Left lung (tissue), 10 donors: ENCODE measurements around the gene KRT76. TPM values are rescaled to one million over a fixed set of nuclear protein-coding genes. Genes with fewer than 3 reads are reported as not detected.
"Not testable (repeated sequence)": the region's sequence is repeated elsewhere in the genome, so short reads cannot be mapped to it uniquely, and the experiment has no call there.

ENCODE experiments used
- ATAC-seq: fragments of 200-7000 bp; cut with Tn5 transposase; one replicate; pipeline ENCODE4 v1.9.1; 2020; ENCODE audit warnings: moderate library complexity
- DNase-seq, 4 donors: peaks; one replicate each; pipeline ENCODE4 v3.0.0-alpha.2; 2013 to 2020
- H3K27ac ChIP-seq, 2 donors: fragments of 200-600 bp; sonication (generic) in 1 of 2; one replicate each; pipeline versions ENCODE4 v1.5.0 to v1.8.0; 2020 to 2021
- H3K27me3 ChIP-seq, 2 donors: fragments of 200-600 bp; sonication (generic) in 1 of 2; one replicate each; pipeline versions ENCODE4 v1.5.0 to v1.8.0; 2020 to 2021
- H3K36me3 ChIP-seq, 2 donors: fragments of 200-600 bp; sonication (generic) in 1 of 2; one replicate each; pipeline versions ENCODE4 v1.5.0 to v1.8.0; 2020 to 2021
- H3K4me1 ChIP-seq, 2 donors: fragments of 200-600 bp; one replicate each; pipeline ENCODE4 v1.8.0; 2021
- H3K4me3 ChIP-seq, 2 donors: fragments of 200-600 bp; sonication (generic) in 1 of 2; one replicate each; pipeline versions ENCODE4 v1.5.0 to v1.8.0; 2020 to 2021; ENCODE audit warnings: mild to moderate bottlenecking in 1 of 2
- H3K9me3 ChIP-seq, 2 donors: fragments of 200-600 bp; sonication (generic) in 1 of 2; one replicate each; pipeline versions ENCODE4 v1.5.0 to v1.8.0; 2020 to 2021
- intact Hi-C, 2 donors: fragments of 100-400 bp; cut with DNase I; formaldehyde crosslinking; loops; one replicate each; pipeline versions ENCODE4 v1.11.2 to v1.14.2; 2022
- polyA plus RNA-seq, 6 donors: library from polyadenylated mRNA; unstranded; fragments of 120-200 nt; gene quantifications; one replicate each; pipeline ENCODE4 v1.2.1, GENCODE V29; 2013; ENCODE audit not compliant: insufficient read length in 6 of 6
- total RNA-seq, 2 donors: library from RNA; stranded (reverse); fragmentation: NEBNext Ultra II Directional; extraction: Animal tissue kit (Norgen Biotek cat#: 25700); gene quantifications; one replicate each; pipeline ENCODE4 v1.2.1, GENCODE V29; 2021
- TF ChIP-seq, protein P1 (sequence below), 2 donors: fragments of 200-600 bp; sonication (generic) in 1 of 2; IDR thresholded peaks; one replicate each; pipeline versions ENCODE4 v1.5.0 to v1.8.0; 2021; ENCODE audit warnings: antibody characterized with exemption in 2 of 2
- donor health status: DM: no; HTN: yes; CAD: no.
- donor health status: DM: no; HTN: no; CAD: no.

The KRT76 gene
- total and polyA plus RNA-seq, 8 donors = not detected

DNA sequence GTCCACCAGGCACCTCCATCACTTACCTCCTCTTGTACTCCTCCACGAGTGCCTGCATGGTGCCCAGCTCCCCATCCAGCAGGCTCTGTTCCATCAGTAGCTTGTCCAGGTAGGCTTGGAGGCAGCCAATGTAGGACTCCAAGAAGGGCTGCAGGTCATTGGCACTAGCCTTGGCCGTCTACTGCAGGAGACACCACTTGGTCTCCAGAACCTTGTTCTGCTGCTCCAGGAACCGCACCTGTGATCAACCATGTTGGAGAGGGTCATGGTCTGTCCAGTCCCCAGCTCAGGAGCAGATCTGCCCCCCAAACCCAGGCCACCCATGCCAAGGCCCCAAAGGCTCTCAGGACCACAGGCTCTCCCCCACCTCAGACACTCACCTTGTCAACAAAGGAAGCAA is 23.9 kb downstream of the KRT76 start:
- H3K27me3 ChIP-seq = peaks cover 0 to 51% of the 10 kb centered on the region in 2 donors
- no peak overlapping the region for H3K27ac ChIP-seq
- no peak overlapping the region for H3K4me3 ChIP-seq
- H3K36me3 ChIP-seq = no peaks in the 10 kb centered on the region
- intact Hi-C loops = no loop called here
- H3K9me3 ChIP-seq = no peaks in the 10 kb centered on the region
- TF ChIP-seq, protein P1, sequence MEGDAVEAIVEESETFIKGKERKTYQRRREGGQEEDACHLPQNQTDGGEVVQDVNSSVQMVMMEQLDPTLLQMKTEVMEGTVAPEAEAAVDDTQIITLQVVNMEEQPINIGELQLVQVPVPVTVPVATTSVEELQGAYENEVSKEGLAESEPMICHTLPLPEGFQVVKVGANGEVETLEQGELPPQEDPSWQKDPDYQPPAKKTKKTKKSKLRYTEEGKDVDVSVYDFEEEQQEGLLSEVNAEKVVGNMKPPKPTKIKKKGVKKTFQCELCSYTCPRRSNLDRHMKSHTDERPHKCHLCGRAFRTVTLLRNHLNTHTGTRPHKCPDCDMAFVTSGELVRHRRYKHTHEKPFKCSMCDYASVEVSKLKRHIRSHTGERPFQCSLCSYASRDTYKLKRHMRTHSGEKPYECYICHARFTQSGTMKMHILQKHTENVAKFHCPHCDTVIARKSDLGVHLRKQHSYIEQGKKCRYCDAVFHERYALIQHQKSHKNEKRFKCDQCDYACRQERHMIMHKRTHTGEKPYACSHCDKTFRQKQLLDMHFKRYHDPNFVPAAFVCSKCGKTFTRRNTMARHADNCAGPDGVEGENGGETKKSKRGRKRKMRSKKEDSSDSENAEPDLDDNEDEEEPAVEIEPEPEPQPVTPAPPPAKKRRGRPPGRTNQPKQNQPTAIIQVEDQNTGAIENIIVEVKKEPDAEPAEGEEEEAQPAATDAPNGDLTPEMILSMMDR (IDR thresholded peaks at IDR 0.05) = no peak
- no peaks in the 10 kb centered on the region for H3K4me1 ChIP-seq
- DNase-seq = no peak
- ATAC-seq = no peak

DNA sequence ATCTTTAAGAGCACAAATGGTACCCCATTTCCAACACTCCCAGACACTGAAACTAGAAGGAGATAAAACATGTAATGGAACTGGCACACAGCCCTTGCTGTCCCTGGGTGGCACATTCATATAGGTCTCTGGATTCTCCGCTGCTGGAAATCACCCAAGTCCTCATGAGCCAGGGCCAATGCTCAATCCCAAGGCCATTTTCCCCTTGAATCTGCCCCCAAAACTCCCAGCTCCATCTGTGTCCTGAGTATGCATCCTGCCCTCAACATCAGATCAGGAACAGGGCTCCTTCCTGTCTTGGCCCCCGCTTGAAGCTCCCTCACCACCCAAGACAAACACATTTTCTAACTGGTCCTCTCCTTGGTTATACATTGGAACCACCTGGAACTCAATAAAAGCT is 24.6 kb downstream of the KRT76 start:
- intact Hi-C loops = no loop called here
- no peak for DNase-seq
- Histone ChIP-seq H3K36me3 (no peaks in the 10 kb centered on the region), H3K27me3 (peaks cover 0 to 47% of the 10 kb centered on the region in 2 donors), H3K4me3 (no peak overlapping the region), H3K4me1 (no peaks in the 10 kb centered on the region), H3K9me3 (no peaks in the 10 kb centered on the region), H3K27ac (no peak overlapping the region)
- TF ChIP-seq, protein P1 (IDR thresholded peaks at IDR 0.05) = no peak
- no peak for ATAC-seq

DNA sequence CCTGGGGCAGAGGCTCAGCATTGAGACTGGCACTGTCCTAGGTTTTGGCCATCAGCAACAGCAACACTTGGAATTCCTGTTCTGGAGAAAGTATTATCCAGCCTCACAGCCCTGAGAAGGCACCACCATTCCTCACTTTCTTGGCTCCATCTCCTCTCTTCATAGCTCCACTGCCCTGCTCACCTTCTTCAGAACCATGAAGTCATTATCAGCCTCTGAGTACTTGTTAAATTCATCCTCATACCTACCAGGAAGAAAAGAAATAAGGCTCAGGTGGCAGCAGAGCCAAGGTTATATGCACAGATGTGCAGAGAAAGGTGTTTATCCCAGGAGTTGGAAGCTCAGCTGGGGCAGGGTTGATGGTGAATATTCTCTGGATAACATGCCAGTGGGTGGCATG is 25.4 kb downstream of the KRT76 start:
- no peaks in the 10 kb centered on the region for H3K4me1 ChIP-seq
- no peaks in the 10 kb centered on the region for H3K9me3 ChIP-seq
- DNase-seq (no peak), ATAC-seq (no peak)
- H3K36me3 ChIP-seq = no peaks in the 10 kb centered on the region
- H3K27ac ChIP-seq = no peak overlapping the region
- peaks cover 0 to 47% of the 10 kb centered on the region in 2 donors for H3K27me3 ChIP-seq
- intact Hi-C loops = no loop called here
- no peak overlapping the region for H3K4me3 ChIP-seq
- TF ChIP-seq, protein P1 (IDR thresholded peaks at IDR 0.05) = no peak

DNA sequence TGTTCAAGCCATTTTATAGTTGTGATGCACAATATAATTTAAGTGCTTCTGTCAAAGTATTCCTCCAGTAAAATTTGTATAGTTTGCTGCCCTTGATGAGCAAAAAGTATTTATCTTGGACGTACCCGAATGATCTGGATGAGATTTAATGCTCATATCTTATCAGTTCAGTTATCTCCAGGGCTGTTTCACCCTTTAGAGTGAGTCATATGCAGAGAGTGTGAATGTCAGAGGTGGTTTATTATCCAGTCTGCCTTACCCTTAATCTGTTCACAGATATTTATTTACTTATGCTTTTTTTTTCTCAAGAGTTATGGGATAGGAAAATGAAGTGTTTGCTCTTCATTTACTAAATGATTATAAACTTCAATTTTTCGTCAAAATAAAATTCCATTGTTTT is 26.6 kb downstream of the KRT76 start:
- H3K27ac ChIP-seq, H3K9me3 ChIP-seq, H3K4me1 ChIP-seq, H3K36me3 ChIP-seq, H3K4me3 ChIP-seq, intact Hi-C loops, ATAC-seq, DNase-seq: not testable (repeated sequence)
- H3K27me3 ChIP-seq = peaks cover 0 to 59% of the 10 kb centered on the region in 2 donors

DNA sequence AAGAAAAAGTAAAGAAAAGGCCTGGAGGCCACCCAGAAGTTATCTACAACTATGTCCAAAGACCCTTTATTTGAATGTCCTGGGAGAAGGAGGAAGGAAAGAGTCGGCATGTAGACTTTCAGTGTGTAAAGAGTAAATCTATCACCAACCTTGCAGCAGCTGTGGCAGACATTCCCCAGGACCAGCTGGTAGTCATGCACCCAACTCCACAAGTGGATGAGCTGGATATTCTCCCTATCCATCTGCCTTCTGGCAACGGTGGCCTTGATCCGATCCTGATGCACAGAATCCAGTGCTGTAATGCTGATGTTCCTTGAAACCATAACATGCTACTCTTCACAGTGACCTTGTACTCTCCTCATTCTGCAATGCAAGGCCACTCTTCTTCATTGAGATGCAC is 27.3 kb downstream of the KRT76 start:
- ATAC-seq (no peak), DNase-seq (no peak)
- Histone ChIP-seq H3K9me3 (no peaks in the 10 kb centered on the region), H3K27ac (no peak overlapping the region), H3K27me3 (peaks cover 0 to 66% of the 10 kb centered on the region in 2 donors), H3K4me3 (no peak overlapping the region), H3K36me3 (no peaks in the 10 kb centered on the region), H3K4me1 (no peaks in the 10 kb centered on the region)
- intact Hi-C loops = no loop called here
- TF ChIP-seq, protein P1 (IDR thresholded peaks at IDR 0.05) = no peak

DNA sequence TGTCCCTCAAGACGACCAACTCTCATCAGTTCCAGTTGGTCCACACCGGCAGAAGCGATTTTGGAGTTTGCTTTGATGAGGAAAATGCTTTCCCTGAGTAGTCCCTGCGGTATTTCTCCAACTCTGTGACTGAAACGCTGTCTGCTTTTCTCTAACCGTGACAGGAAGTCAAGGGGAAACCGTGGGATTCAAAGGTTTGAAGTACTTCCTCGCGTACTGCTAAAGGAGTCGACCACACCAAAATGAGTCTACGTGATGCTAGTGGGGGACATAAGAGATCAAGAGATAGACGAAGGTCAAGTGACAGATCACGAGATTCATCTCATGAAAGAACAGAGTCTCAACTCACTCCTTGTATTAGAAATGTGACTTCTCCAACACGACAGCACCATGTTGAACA is 28.6 kb downstream of the KRT76 start:
- TF ChIP-seq, protein P1 (IDR thresholded peaks at IDR 0.05) = no peak
- intact Hi-C loops = no loop called here
- no peak overlapping the region for H3K27ac ChIP-seq
- H3K36me3 ChIP-seq = no peaks in the 10 kb centered on the region
- H3K27me3 ChIP-seq = peaks cover 0 to 59% of the 10 kb centered on the region in 2 donors
- no peak overlapping the region for H3K4me3 ChIP-seq
- H3K4me1 ChIP-seq = no peaks in the 10 kb centered on the region
- ATAC-seq (no peak), DNase-seq (no peak)
- H3K9me3 ChIP-seq = no peaks in the 10 kb centered on the region
